ENCODE measurements around the gene BANP. TPM values are rescaled to one million over a fixed set of nuclear protein-coding genes. Genes with fewer than 3 reads are reported as not detected.

Gene BANP
- total RNA-seq, 2 experiments from 2014 or later: 39.6 to 58.0 TPM

DNA sequence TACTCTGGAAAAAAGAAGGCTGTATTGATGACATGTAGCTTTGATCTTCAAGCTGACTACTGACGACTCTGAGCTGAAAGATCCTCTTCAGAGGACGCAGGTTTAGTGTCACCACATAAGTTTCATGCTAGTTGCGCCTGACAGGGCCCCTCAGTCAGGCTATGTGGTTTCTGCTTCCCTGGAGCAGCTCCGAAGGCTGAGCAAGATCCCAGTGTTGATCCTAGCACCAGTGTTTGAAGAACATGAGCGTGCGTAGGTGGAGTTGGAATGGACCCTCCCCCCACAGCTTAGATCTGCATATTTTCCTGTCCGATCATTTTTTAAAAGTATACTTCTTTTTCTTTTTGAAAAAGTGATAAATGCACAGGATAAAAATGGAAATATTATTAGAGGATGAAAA is 17.3 kb downstream of the BANP start:
- Histone ChIP-seq H3K36me3 (ENCODE audit: insufficient read depth, low read length) (peaks cover 19% of the 10 kb centered on the region), H3K27ac (ENCODE audit: low read depth, low read length, poor library complexity, severe bottlenecking) (no peak overlapping the region), H2AFZ (ENCODE audit: low read length) (no peak overlapping the region), H3K4me3 (ENCODE audit: low read depth, low read length, poor library complexity, severe bottlenecking) (no peak overlapping the region), H3K4me1 (ENCODE audit: insufficient read depth, low read length, poor library complexity, severe bottlenecking) (no peaks in the 10 kb centered on the region), H3K4me2 (ENCODE audit: low read length) (no peak overlapping the region), H3K9me3 (ENCODE audit: low read length) (no peaks in the 10 kb centered on the region; the same call in 1 of the 2 replicates), H3K9me2 (ENCODE audit: insufficient read depth, low read length) (no peaks in the 10 kb centered on the region), H4K20me1 (ENCODE audit: insufficient read depth, low read length) (no peaks in the 10 kb centered on the region), H3K79me2 (ENCODE audit: insufficient read depth, low read depth, low read length) (peaks cover 70% of the 10 kb centered on the region)
- intact Hi-C loops (cut with micrococcal nuclease; ENCODE audit: unreplicated experiment): no loop called here
- ChIA-PET CTCF (ENCODE audit: unreplicated experiment) (no interaction called here), POLR2A (no interaction called here)
- no TSS peak for BruUV-seq (replicated peaks)
- no peak for DNase-seq (ENCODE audit: low spot score)
- TF ChIP-seq, protein P1, sequence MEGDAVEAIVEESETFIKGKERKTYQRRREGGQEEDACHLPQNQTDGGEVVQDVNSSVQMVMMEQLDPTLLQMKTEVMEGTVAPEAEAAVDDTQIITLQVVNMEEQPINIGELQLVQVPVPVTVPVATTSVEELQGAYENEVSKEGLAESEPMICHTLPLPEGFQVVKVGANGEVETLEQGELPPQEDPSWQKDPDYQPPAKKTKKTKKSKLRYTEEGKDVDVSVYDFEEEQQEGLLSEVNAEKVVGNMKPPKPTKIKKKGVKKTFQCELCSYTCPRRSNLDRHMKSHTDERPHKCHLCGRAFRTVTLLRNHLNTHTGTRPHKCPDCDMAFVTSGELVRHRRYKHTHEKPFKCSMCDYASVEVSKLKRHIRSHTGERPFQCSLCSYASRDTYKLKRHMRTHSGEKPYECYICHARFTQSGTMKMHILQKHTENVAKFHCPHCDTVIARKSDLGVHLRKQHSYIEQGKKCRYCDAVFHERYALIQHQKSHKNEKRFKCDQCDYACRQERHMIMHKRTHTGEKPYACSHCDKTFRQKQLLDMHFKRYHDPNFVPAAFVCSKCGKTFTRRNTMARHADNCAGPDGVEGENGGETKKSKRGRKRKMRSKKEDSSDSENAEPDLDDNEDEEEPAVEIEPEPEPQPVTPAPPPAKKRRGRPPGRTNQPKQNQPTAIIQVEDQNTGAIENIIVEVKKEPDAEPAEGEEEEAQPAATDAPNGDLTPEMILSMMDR (conservative IDR thresholded peaks at IDR 0.05; ENCODE audit: low read length): no peak

DNA sequence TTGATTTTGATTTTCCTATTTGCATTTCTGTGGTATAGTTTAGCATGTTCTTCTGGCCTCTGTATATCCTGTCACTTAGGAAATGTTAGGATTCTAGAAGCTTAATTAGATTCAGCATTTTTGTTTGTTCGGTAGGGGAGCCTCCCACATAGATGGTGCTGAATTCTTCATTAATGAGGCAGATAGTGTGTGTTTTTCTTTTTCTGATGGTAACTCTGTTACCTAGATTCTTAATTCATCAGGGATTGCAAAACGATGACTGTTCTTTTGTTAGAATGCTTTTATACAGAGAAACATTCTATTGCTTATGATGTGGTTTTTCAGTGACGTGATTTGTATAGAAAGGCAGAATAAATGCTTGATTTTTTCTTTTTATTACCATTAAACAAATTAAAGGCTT is 19.0 kb downstream of the BANP start:
- no peaks in the 10 kb centered on the region for H3K4me1 ChIP-seq (ENCODE audit: insufficient read depth, low read length, poor library complexity, severe bottlenecking)
- H4K20me1 ChIP-seq (ENCODE audit: insufficient read depth, low read length): no peaks in the 10 kb centered on the region
- TF ChIP-seq, protein P1 (conservative IDR thresholded peaks at IDR 0.05; ENCODE audit: low read length): no peak
- TF ChIP-seq EZH2phosphoT487 (IDR thresholded peaks at IDR 0.05; ENCODE audit: borderline replicate concordance, low read depth, low read length): no peak
- H3K27ac ChIP-seq (ENCODE audit: low read depth, low read length, poor library complexity, severe bottlenecking): no peak overlapping the region
- no peaks in the 10 kb centered on the region; the same call in 1 of the 2 replicates for H3K9me3 ChIP-seq (ENCODE audit: low read length)
- intact Hi-C loops (cut with micrococcal nuclease; ENCODE audit: unreplicated experiment): no loop called here
- peaks cover 75% of the 10 kb centered on the region for H3K79me2 ChIP-seq (ENCODE audit: insufficient read depth, low read depth, low read length)
- peaks cover 23% of the 10 kb centered on the region for H3K36me3 ChIP-seq (ENCODE audit: insufficient read depth, low read length)
- H2AFZ ChIP-seq (ENCODE audit: low read length): no peak overlapping the region
- no peak overlapping the region for H3K4me2 ChIP-seq (ENCODE audit: low read length)
- ChIA-PET CTCF (ENCODE audit: unreplicated experiment) (no interaction called here), POLR2A (interaction anchor here (0.6 to 0.7 kb wide), 2 partner anchors 39 to 862 kb away, joined by 3 to 4 read pairs; no protein-coding TSS in a partner anchor)
- no peak for DNase-seq (ENCODE audit: low spot score)
- no peak overlapping the region for H3K4me3 ChIP-seq (ENCODE audit: low read depth, low read length, poor library complexity, severe bottlenecking)
- no TSS peak for BruUV-seq (replicated peaks)
- H3K9me2 ChIP-seq (ENCODE audit: insufficient read depth, low read length): no peaks in the 10 kb centered on the region

DNA sequence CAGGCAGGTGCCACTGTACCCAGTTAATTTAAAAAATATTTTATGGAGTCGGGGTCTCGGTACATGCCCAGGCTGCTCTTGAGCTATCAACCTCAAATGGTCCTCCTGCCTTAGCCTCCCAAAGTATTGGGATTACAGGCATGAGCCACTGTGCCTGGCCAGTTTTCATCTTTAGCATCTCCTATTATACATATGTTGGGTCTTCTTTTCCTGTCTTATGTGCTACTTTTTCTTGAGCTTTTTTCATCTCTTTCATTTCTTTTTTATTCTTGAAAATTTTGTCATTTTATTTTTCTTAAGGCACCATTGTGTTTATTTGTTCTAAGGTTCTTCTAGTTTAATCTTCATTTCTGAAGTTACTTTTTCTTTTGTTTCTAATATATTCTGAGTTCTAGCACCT is 20.7 kb downstream of the BANP start:
- intact Hi-C loops (cut with micrococcal nuclease; ENCODE audit: unreplicated experiment): no loop called here
- H4K20me1 ChIP-seq (ENCODE audit: insufficient read depth, low read length): no peaks in the 10 kb centered on the region
- H3K27ac ChIP-seq (ENCODE audit: low read depth, low read length, poor library complexity, severe bottlenecking): no peak overlapping the region
- H3K4me1 ChIP-seq (ENCODE audit: insufficient read depth, low read length, poor library complexity, severe bottlenecking): no peaks in the 10 kb centered on the region
- no peaks in the 10 kb centered on the region; the same call in 1 of the 2 replicates for H3K9me3 ChIP-seq (ENCODE audit: low read length)
- H3K79me2 ChIP-seq (ENCODE audit: insufficient read depth, low read depth, low read length): peaks cover 62% of the 10 kb centered on the region
- DNase-seq (ENCODE audit: low spot score): no peak
- CTCF ChIA-PET (ENCODE audit: unreplicated experiment): no interaction called here
- H3K36me3 ChIP-seq (ENCODE audit: insufficient read depth, low read length): peaks cover 30% of the 10 kb centered on the region
- BruUV-seq (replicated peaks): no TSS peak
- no peaks in the 10 kb centered on the region for H3K9me2 ChIP-seq (ENCODE audit: insufficient read depth, low read length)
- no peak overlapping the region for H3K4me2 ChIP-seq (ENCODE audit: low read length)
- POLR2A ChIA-PET: no interaction called here
- H3K4me3 ChIP-seq (ENCODE audit: low read depth, low read length, poor library complexity, severe bottlenecking): no peak overlapping the region
- no peak for TF ChIP-seq EZH2phosphoT487 (IDR thresholded peaks at IDR 0.05; ENCODE audit: borderline replicate concordance, low read depth, low read length)
- TF ChIP-seq, protein P1 (conservative IDR thresholded peaks at IDR 0.05; ENCODE audit: low read length): no peak
- no peak overlapping the region for H2AFZ ChIP-seq (ENCODE audit: low read length)
